ENCODE results near the gene PTPN12.

GRCh38 chr7:77631820-77632219, 94.7 kb downstream of the PTPN12 start:
- TF ChIP-seq CTCF (conservative IDR thresholded peaks at IDR 0.05): no peak
- TF ChIP-seq EZH2 (IDR thresholded peaks at IDR 0.05; ENCODE audit: low read depth): no peak

All from PC-9 (cell line).